Peyer's patch (tissue), 4 donors: ENCODE data around the gene CADPS.

Source experiments
- CTCF ChIP-seq, 6 experiments: fragments of 450-650 bp in 4 of 6; fragments of 200-600 bp in 2 of 6; sonication (generic) in 1 of 6; IDR thresholded peaks; one replicate each; pipeline ENCODE4 v1.5.1; 2017 to 2019; ENCODE audit warnings: antibody characterized with exemption in 6 of 6, mild to moderate bottlenecking in 3 of 6, moderate library complexity in 1 of 6
- POLR2A ChIP-seq, 2 donors: fragments of 450-650 bp; IDR thresholded peaks; one replicate each; pipeline ENCODE4 v1.5.1; 2017; ENCODE audit warnings: antibody characterized with exemption in 2 of 2, mild to moderate bottlenecking in 2 of 2, moderate library complexity in 2 of 2

- no peak for TF ChIP-seq CTCF (IDR thresholded peaks at IDR 0.05)
- no peak for TF ChIP-seq POLR2A (IDR thresholded peaks at IDR 0.05)
Observed at GRCh38 chr3:62920466-62920784, 45.2 kb upstream of the CADPS start.
